Midbrain (tissue), 1 donor: Measurements from ENCODE around the gene TM9SF1.

ENCODE experiments used
- DNase-seq: peaks from one replicate; lab custom pipeline; 2025; lab: John Stamatoyannopoulos, UW

The TM9SF1 gene

GRCh38 chr14:24196071-24197055, 1.1 kb upstream of the TM9SF1 start:
- no peak for DNase-seq

GRCh38 chr14:24194873-24195185, 412 bp downstream of the TM9SF1 start:
- DNase-seq: no peak

GRCh38 chr14:24194186-24194872, 912 bp downstream of the TM9SF1 start:
- no peak for DNase-seq

GRCh38 chr14:24192933-24193332, 2.3 kb downstream of the TM9SF1 start:
- no peak for DNase-seq

- no peak for DNase-seq
These were observed 4.8 kb downstream of the TM9SF1 start for GRCh38 chr14:24190416-24190815.

GRCh38 chr14:24189460-24189859, 5.8 kb downstream of the TM9SF1 start:
- DNase-seq: no peak

GRCh38 chr14:24189059-24189375, 6.2 kb downstream of the TM9SF1 start:
- DNase-seq: no peak

GRCh38 chr14:24188251-24189058, 6.8 kb downstream of the TM9SF1 start, which contains the start of gene IPO4:
Gene IPO4 (minus strand): TSS chr14:24188816. CDS start chr14:24188787, 29 bp downstream.
- DNase-seq: peak; percentile 98

- no peak for DNase-seq
These were observed 7.7 kb downstream of the TM9SF1 start for GRCh38 chr14:24187539-24187915.

GRCh38 chr14:24186831-24187538, 8.3 kb downstream of the TM9SF1 start:
- DNase-seq: no peak

- DNase-seq: no peak
These were observed 9.5 kb downstream of the TM9SF1 start for GRCh38 chr14:24185741-24186140.

- no peak for DNase-seq
These were observed 10.2 kb downstream of the TM9SF1 start for GRCh38 chr14:24185026-24185425.

- no peak for DNase-seq
These were observed 10.9 kb downstream of the TM9SF1 start for GRCh38 chr14:24184104-24184970.

GRCh38 chr14:24183014-24183481, 12.2 kb downstream of the TM9SF1 start:
- DNase-seq: no peak

- DNase-seq: no peak
These were observed 12.9 kb downstream of the TM9SF1 start for GRCh38 chr14:24182110-24182882.

- DNase-seq: no peak
These were observed 13.7 kb downstream of the TM9SF1 start for GRCh38 chr14:24181371-24182077.

GRCh38 chr14:24179961-24180796, 15.1 kb downstream of the TM9SF1 start:
- DNase-seq: peak; percentile 40

- DNase-seq: no peak
These were observed 15.8 kb downstream of the TM9SF1 start for GRCh38 chr14:24179294-24179960.
